ENCODE measurements around the gene PDE8B.

The PDE8B gene

GRCh38 chr5:77305956-77306355 lies 95.5 kb downstream of the PDE8B start:
- H3K27me3 ChIP-seq (ENCODE audit: insufficient read depth, insufficient read length): no peaks in the 10 kb centered on the region
- H3K4me3 ChIP-seq (ENCODE audit: insufficient read length, low read depth): no peak overlapping the region
- no peaks in the 10 kb centered on the region for H3K36me3 ChIP-seq (ENCODE audit: insufficient read depth, insufficient read length, low read length)
- no peak overlapping the region for H3K9ac ChIP-seq (ENCODE audit: insufficient read length, low read depth)
- H3K4me1 ChIP-seq (ENCODE audit: insufficient read depth, insufficient read length): no peaks in the 10 kb centered on the region
- no peak for DNase-seq (ENCODE audit: low read depth, low spot score)
- no peaks in the 10 kb centered on the region for H3K9me3 ChIP-seq (ENCODE audit: insufficient read depth, low read length)
- TF ChIP-seq ZNF274 (IDR thresholded peaks at IDR 0.05; ENCODE audit: low read depth, low read length): no peak

- TF ChIP-seq YY1 (IDR thresholded peaks at IDR 0.05; ENCODE audit: insufficient read depth, insufficient read length) (no peak), ZNF274 (IDR thresholded peaks at IDR 0.05; ENCODE audit: low read depth, low read length) (no peak), SUZ12 (IDR thresholded peaks at IDR 0.05; ENCODE audit: extremely low read depth, insufficient read depth, insufficient read length) (no peak)
These were observed 96.1 kb downstream of the PDE8B start for GRCh38 chr5:77306531-77306930.

GRCh38 chr5:77308154-77308960 lies 97.9 kb downstream of the PDE8B start:
- H3K27me3 ChIP-seq (ENCODE audit: insufficient read depth, insufficient read length): no peaks in the 10 kb centered on the region
- TF ChIP-seq ZNF274 (IDR thresholded peaks at IDR 0.05; ENCODE audit: low read depth, low read length) (no peak), SUZ12 (IDR thresholded peaks at IDR 0.05; ENCODE audit: extremely low read depth, insufficient read depth, insufficient read length) (no peak), YY1 (IDR thresholded peaks at IDR 0.05; ENCODE audit: insufficient read depth, insufficient read length) (no peak)
- no peak overlapping the region for H3K4me3 ChIP-seq (ENCODE audit: insufficient read length, low read depth)
- no peaks in the 10 kb centered on the region for H3K9me3 ChIP-seq (ENCODE audit: insufficient read depth, low read length)
- H3K36me3 ChIP-seq (ENCODE audit: insufficient read depth, insufficient read length, low read length): no peaks in the 10 kb centered on the region
- H3K4me1 ChIP-seq (ENCODE audit: insufficient read depth, insufficient read length): no peaks in the 10 kb centered on the region
- no peak overlapping the region for H3K9ac ChIP-seq (ENCODE audit: insufficient read length, low read depth)
- no peak for DNase-seq (ENCODE audit: low read depth, low spot score)

More at GRCh38 chr5:77306531-77306930, 96.1 kb downstream of the PDE8B start:
- H3K4me1 ChIP-seq (ENCODE audit: insufficient read depth, insufficient read length): no peaks in the 10 kb centered on the region
- H3K36me3 ChIP-seq (ENCODE audit: insufficient read depth, insufficient read length, low read length): no peaks in the 10 kb centered on the region
- no peaks in the 10 kb centered on the region for H3K9me3 ChIP-seq (ENCODE audit: insufficient read depth, low read length)
- no peak overlapping the region for H3K9ac ChIP-seq (ENCODE audit: insufficient read length, low read depth)
- H3K27me3 ChIP-seq (ENCODE audit: insufficient read depth, insufficient read length): no peaks in the 10 kb centered on the region
- H3K4me3 ChIP-seq (ENCODE audit: insufficient read length, low read depth): no peak overlapping the region
- no peak for DNase-seq (ENCODE audit: low read depth, low spot score)

- no peak overlapping the region for H3K9ac ChIP-seq (ENCODE audit: insufficient read length, low read depth)
- TF ChIP-seq ZNF274 (IDR thresholded peaks at IDR 0.05; ENCODE audit: low read depth, low read length) (no peak), YY1 (IDR thresholded peaks at IDR 0.05; ENCODE audit: insufficient read depth, insufficient read length) (no peak), SUZ12 (IDR thresholded peaks at IDR 0.05; ENCODE audit: extremely low read depth, insufficient read depth, insufficient read length) (no peak)
- DNase-seq (ENCODE audit: low read depth, low spot score): no peak
- H3K4me1 ChIP-seq (ENCODE audit: insufficient read depth, insufficient read length): no peaks in the 10 kb centered on the region
- H3K9me3 ChIP-seq (ENCODE audit: insufficient read depth, low read length): no peaks in the 10 kb centered on the region
- H3K27me3 ChIP-seq (ENCODE audit: insufficient read depth, insufficient read length): no peaks in the 10 kb centered on the region
- H3K36me3 ChIP-seq (ENCODE audit: insufficient read depth, insufficient read length, low read length): no peaks in the 10 kb centered on the region
- no peak overlapping the region for H3K4me3 ChIP-seq (ENCODE audit: insufficient read length, low read depth)
These were observed 98.7 kb downstream of the PDE8B start for GRCh38 chr5:77309140-77309539.

GRCh38 chr5:77310494-77311213 lies 100.2 kb downstream of the PDE8B start:
- Histone ChIP-seq H3K9ac (ENCODE audit: insufficient read length, low read depth) (no peak overlapping the region), H3K36me3 (ENCODE audit: insufficient read depth, insufficient read length, low read length) (no peaks in the 10 kb centered on the region), H3K4me3 (ENCODE audit: insufficient read length, low read depth) (no peak overlapping the region), H3K27me3 (ENCODE audit: insufficient read depth, insufficient read length) (no peaks in the 10 kb centered on the region), H3K9me3 (ENCODE audit: insufficient read depth, low read length) (no peaks in the 10 kb centered on the region), H3K4me1 (ENCODE audit: insufficient read depth, insufficient read length) (no peaks in the 10 kb centered on the region)
- DNase-seq (ENCODE audit: low read depth, low spot score): no peak
- TF ChIP-seq ZNF274 (IDR thresholded peaks at IDR 0.05; ENCODE audit: low read depth, low read length) (no peak), YY1 (IDR thresholded peaks at IDR 0.05; ENCODE audit: insufficient read depth, insufficient read length) (no peak), SUZ12 (IDR thresholded peaks at IDR 0.05; ENCODE audit: extremely low read depth, insufficient read depth, insufficient read length) (no peak)

DNA sequence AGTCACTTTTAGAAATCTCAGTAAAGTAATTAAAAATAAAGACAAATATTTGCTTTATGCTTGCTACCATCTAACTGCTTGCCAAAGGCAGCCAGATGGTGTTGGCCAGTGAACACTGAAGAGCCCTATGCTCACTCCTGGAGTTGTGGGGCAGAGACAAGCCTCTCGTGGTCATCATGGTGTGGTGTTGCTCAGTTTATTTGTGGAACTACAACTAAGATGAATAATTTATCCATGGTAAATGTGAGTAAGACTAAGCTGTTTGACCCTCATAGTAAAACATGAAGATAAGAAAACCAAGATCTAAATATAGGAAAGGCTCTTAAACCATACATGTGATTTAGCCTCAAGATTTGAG lies 100.7 kb downstream of the PDE8B start:
- TF ChIP-seq YY1 (IDR thresholded peaks at IDR 0.05; ENCODE audit: insufficient read depth, insufficient read length): no peak
- TF ChIP-seq SUZ12 (IDR thresholded peaks at IDR 0.05; ENCODE audit: extremely low read depth, insufficient read depth, insufficient read length): no peak
- no peak for TF ChIP-seq ZNF274 (IDR thresholded peaks at IDR 0.05; ENCODE audit: low read depth, low read length)
- Histone ChIP-seq H3K4me3 (ENCODE audit: insufficient read length, low read depth) (no peak overlapping the region), H3K9me3 (ENCODE audit: insufficient read depth, low read length) (no peaks in the 10 kb centered on the region), H3K9ac (ENCODE audit: insufficient read length, low read depth) (no peak overlapping the region), H3K4me1 (ENCODE audit: insufficient read depth, insufficient read length) (no peaks in the 10 kb centered on the region), H3K27me3 (ENCODE audit: insufficient read depth, insufficient read length) (no peaks in the 10 kb centered on the region), H3K36me3 (ENCODE audit: insufficient read depth, insufficient read length, low read length) (no peaks in the 10 kb centered on the region)
- no peak for DNase-seq (ENCODE audit: low read depth, low spot score)

DNA sequence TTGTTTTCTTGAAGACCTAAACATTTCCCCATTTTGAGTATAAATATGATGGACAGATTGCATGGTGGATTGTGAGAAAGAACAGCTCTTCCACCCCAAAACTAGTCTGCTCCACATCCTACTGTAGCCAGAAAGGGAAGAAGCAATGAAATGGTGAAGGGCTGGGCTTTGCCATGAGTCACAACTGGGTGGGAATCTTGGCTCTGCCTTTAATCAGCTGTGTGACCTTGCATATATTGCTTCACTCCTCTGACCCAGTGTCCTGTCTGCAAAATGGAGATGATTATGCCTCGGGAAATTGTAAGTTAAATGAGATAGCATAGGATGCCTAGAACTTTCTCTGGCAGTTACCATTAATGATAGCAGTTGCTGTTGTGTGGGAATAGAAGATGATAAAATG lies 101.9 kb downstream of the PDE8B start:
- no peaks in the 10 kb centered on the region for H3K36me3 ChIP-seq (ENCODE audit: insufficient read depth, insufficient read length, low read length)
- H3K9ac ChIP-seq (ENCODE audit: insufficient read length, low read depth): no peak overlapping the region

More for the DNA sequence above, 101.9 kb downstream of the PDE8B start:
- Histone ChIP-seq H3K4me1 (ENCODE audit: insufficient read depth, insufficient read length) (no peaks in the 10 kb centered on the region), H3K9me3 (ENCODE audit: insufficient read depth, low read length) (no peaks in the 10 kb centered on the region), H3K4me3 (ENCODE audit: insufficient read length, low read depth) (no peak overlapping the region), H3K27me3 (ENCODE audit: insufficient read depth, insufficient read length) (no peaks in the 10 kb centered on the region)
- no peak for DNase-seq (ENCODE audit: low read depth, low spot score)
- TF ChIP-seq ZNF274 (IDR thresholded peaks at IDR 0.05; ENCODE audit: low read depth, low read length): no peak
- no peak for TF ChIP-seq YY1 (IDR thresholded peaks at IDR 0.05; ENCODE audit: insufficient read depth, insufficient read length)
- TF ChIP-seq SUZ12 (IDR thresholded peaks at IDR 0.05; ENCODE audit: extremely low read depth, insufficient read depth, insufficient read length): no peak

Measured in NT2/D1 (cell line).